Activated naive CD4-positive, alpha-beta T cell treated with anti-CD3 and anti-CD28 coated beads, Interleukin-2, amount 50 U/mL, for 24 hours (primary cell): ENCODE data around the gene PRMT7.

Source experiments
- H3K27ac Mint-ChIP-seq: one replicate; pipeline ENCODE4 v1.8.0; 2021; ENCODE audit warnings: mild to moderate bottlenecking, mixed read lengths
- H3K27me3 Mint-ChIP-seq: one replicate; pipeline ENCODE4 v1.8.0; 2021; ENCODE audit warnings: mixed read lengths
- H3K36me3 Mint-ChIP-seq: one replicate; pipeline ENCODE4 v1.8.0; 2021; ENCODE audit warnings: mixed read lengths
- H3K4me1 Mint-ChIP-seq: one replicate; pipeline ENCODE4 v1.8.0; 2021; ENCODE audit warnings: mixed read lengths
- H3K4me3 Mint-ChIP-seq: one replicate; pipeline ENCODE4 v1.8.0; 2021; ENCODE audit warnings: mild to moderate bottlenecking, mixed read lengths
- H3K9me3 Mint-ChIP-seq: one replicate; pipeline ENCODE4 v1.8.0; 2021; ENCODE audit warnings: mixed read lengths

PRMT7 gene

GRCh38 chr16:68346892-68347480, 36.2 kb downstream of the PRMT7 start:
- Mint-ChIP-seq H3K27ac (peak overlapping the region; percentile 41), H3K9me3 (no peaks in the 10 kb centered on the region), H3K4me1 (no peaks in the 10 kb centered on the region), H3K4me3 (no peak overlapping the region), H3K27me3 (no peaks in the 10 kb centered on the region), H3K36me3 (peaks cover 13% of the 10 kb centered on the region)

DNA sequence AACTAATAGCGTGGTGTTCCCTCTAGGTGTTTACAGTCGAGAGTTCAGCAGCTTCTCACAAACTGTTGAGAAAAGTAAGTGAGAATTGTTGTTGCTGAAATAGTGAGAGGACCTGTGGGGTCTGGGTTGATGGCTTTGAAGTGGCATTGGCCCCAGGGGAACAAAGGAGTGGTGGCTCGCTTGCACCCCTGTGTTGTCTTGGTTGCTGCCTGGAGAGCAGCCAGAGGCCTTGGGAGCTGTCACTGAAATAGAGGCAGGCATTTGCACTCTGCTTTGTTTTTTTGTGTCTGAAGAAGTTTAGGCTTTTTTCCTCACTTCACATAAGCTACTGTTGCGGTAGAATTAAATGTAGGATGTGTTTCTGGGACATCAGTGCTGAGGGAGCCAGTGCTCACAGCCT, 36.8 kb downstream of the PRMT7 start:
- Mint-ChIP-seq H3K36me3 (peaks cover 13% of the 10 kb centered on the region), H3K4me1 (no peaks in the 10 kb centered on the region), H3K27ac (no peak overlapping the region), H3K27me3 (no peaks in the 10 kb centered on the region), H3K9me3 (no peaks in the 10 kb centered on the region), H3K4me3 (no peak overlapping the region)

- H3K27ac Mint-ChIP-seq, result no peak overlapping the region
- no peaks in the 10 kb centered on the region for H3K27me3 Mint-ChIP-seq
- peaks cover 15% of the 10 kb centered on the region for H3K36me3 Mint-ChIP-seq
- no peaks in the 10 kb centered on the region for H3K9me3 Mint-ChIP-seq
- no peak overlapping the region for H3K4me3 Mint-ChIP-seq
- H3K4me1 Mint-ChIP-seq, result no peaks in the 10 kb centered on the region
Measured at GRCh38 chr16:68348639-68349445, 38.0 kb downstream of the PRMT7 start.

DNA sequence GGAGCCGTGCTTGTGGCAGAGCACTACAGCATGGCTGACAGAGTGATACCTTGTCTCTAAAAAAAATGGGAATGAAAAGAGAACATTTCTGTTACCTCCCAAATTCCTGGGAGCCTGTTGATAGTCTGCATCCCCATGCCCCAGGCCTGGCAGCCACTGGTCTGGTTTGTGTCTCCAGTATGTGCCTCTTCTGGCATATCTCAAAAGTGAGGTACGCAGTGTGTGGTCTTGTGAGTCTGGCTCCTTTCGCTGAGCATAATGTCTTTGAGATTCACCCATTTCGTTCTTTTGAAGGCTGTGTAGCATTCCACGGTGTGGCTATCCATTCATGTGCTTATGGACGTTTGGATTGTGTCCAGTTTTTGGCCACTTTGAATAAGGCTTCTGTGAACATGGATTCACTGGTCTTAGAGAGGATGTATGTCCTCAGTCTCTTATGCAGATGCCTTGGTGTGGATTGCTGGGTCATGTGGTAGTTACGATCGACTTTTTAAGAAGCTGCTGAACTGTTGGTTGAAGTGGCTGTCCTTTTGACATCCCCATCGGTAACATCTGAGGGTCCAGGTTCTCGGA, 39.1 kb downstream of the PRMT7 start:
- Mint-ChIP-seq H3K36me3 (peaks cover 13% of the 10 kb centered on the region), H3K27ac (no peak overlapping the region), H3K4me3 (no peak overlapping the region), H3K4me1 (peaks cover 4% of the 10 kb centered on the region), H3K27me3 (no peaks in the 10 kb centered on the region), H3K9me3 (no peaks in the 10 kb centered on the region)

GRCh38 chr16:68350813-68351350, 40.1 kb downstream of the PRMT7 start:
- Mint-ChIP-seq H3K27me3 (no peaks in the 10 kb centered on the region), H3K36me3 (peaks cover 15% of the 10 kb centered on the region), H3K4me3 (no peak overlapping the region), H3K4me1 (peaks cover 13% of the 10 kb centered on the region), H3K9me3 (no peaks in the 10 kb centered on the region), H3K27ac (no peak overlapping the region)

- Mint-ChIP-seq H3K27ac (no peak overlapping the region), H3K27me3 (no peaks in the 10 kb centered on the region), H3K4me1 (peaks cover 19% of the 10 kb centered on the region), H3K9me3 (no peaks in the 10 kb centered on the region), H3K4me3 (no peak overlapping the region), H3K36me3 (peaks cover 15% of the 10 kb centered on the region)
Measured at GRCh38 chr16:68351463-68351862, 40.6 kb downstream of the PRMT7 start.

DNA sequence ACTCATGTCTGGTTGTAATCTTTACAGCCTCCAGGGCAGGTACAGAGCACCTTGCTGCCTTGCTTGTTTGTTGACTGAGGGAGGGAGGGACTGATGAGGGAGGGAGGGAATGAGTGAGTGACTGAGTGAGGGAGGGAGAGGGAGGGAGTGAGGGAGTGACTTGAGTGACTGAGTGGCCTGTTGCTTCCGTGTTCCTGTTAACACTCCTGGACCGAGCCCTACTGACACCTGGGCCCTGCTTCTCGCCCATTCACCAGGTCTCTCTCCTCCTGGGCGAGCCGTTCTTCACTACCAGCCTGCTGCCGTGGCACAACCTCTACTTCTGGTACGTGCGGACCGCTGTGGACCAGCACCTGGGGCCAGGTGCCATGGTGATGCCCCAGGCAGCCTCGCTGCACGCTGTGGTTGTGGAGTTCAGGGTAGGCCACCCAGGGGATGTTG, 41.2 kb downstream of the PRMT7 start:
- H3K4me3 Mint-ChIP-seq, result no peak overlapping the region
- H3K27ac Mint-ChIP-seq, result no peak overlapping the region
- no peaks in the 10 kb centered on the region for H3K27me3 Mint-ChIP-seq
- peaks cover 15% of the 10 kb centered on the region for H3K36me3 Mint-ChIP-seq
- peaks cover 25% of the 10 kb centered on the region for H3K4me1 Mint-ChIP-seq
- no peaks in the 10 kb centered on the region for H3K9me3 Mint-ChIP-seq

DNA sequence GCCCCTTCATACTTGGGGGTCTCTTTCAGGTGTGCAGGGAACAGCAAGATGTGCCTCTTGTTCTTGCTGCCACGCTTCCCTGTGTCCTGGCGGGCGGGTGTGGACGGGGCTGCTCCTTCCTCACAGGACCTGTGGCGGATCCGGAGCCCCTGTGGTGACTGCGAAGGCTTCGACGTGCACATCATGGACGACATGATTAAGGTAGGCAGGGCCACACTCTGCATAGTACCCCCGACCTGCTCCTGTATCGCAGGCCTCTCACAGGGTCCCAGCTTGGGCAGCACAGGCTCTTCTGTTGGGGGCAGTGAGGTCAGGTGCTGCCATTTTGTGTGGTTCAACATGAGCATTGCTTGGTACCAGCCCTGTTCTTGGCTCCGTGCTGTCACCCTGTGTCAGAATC, 42.5 kb downstream of the PRMT7 start:
- peaks cover 15% of the 10 kb centered on the region for H3K36me3 Mint-ChIP-seq
- H3K9me3 Mint-ChIP-seq, result no peaks in the 10 kb centered on the region
- no peak overlapping the region for H3K27ac Mint-ChIP-seq
- peaks cover 35% of the 10 kb centered on the region for H3K4me1 Mint-ChIP-seq
- H3K4me3 Mint-ChIP-seq, result no peak overlapping the region
- H3K27me3 Mint-ChIP-seq, result no peaks in the 10 kb centered on the region

- H3K27me3 Mint-ChIP-seq, result no peaks in the 10 kb centered on the region
- H3K27ac Mint-ChIP-seq, result no peak overlapping the region
- peaks cover 36% of the 10 kb centered on the region for H3K4me1 Mint-ChIP-seq
- H3K4me3 Mint-ChIP-seq, result no peak overlapping the region
- peaks cover 12% of the 10 kb centered on the region for H3K36me3 Mint-ChIP-seq
- no peaks in the 10 kb centered on the region for H3K9me3 Mint-ChIP-seq
Measured at GRCh38 chr16:68354816-68355215, 44.0 kb downstream of the PRMT7 start.

- Mint-ChIP-seq H3K9me3 (no peaks in the 10 kb centered on the region), H3K27ac (no peak overlapping the region), H3K36me3 (peaks cover 12% of the 10 kb centered on the region), H3K4me3 (peak overlapping the region; percentile 4), H3K4me1 (peaks cover 36% of the 10 kb centered on the region), H3K27me3 (no peaks in the 10 kb centered on the region)
Measured at GRCh38 chr16:68355447-68356248, 44.8 kb downstream of the PRMT7 start.

- Mint-ChIP-seq H3K4me3 (peak overlapping the region; percentile 70), H3K4me1 (peaks cover 36% of the 10 kb centered on the region), H3K36me3 (peaks cover 12% of the 10 kb centered on the region), H3K27me3 (no peaks in the 10 kb centered on the region), H3K27ac (no peak overlapping the region), H3K9me3 (no peaks in the 10 kb centered on the region)
Measured at GRCh38 chr16:68356249-68356918, 45.6 kb downstream of the PRMT7 start.

DNA sequence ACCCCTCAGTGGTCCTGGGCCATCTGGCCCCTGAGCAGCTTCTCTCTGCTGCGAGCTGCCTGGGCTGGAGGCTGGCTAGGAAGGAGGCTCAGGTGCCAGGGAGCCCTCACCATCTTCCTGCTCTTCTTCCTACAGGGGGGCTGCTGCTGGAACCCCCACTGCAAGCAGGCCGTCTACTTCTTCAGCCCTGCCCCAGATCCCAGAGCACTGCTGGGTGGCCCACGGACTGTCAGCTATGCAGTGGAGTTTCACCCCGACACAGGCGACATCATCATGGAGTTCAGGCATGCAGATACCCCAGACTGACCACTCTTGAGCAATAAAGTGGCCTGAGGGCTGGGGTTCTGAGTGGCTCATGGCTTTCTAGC, 46.1 kb downstream of the PRMT7 start:
- H3K9me3 Mint-ChIP-seq, result no peaks in the 10 kb centered on the region
- H3K4me1 Mint-ChIP-seq, result peaks cover 36% of the 10 kb centered on the region
- peak overlapping the region; percentile 36 for H3K4me3 Mint-ChIP-seq
- H3K27me3 Mint-ChIP-seq, result no peaks in the 10 kb centered on the region
- H3K27ac Mint-ChIP-seq, result no peak overlapping the region
- peaks cover 12% of the 10 kb centered on the region for H3K36me3 Mint-ChIP-seq

GRCh38 chr16:68357521-68357922, 46.7 kb downstream of the PRMT7 start:
- Mint-ChIP-seq H3K4me3 (no peak overlapping the region), H3K4me1 (peaks cover 36% of the 10 kb centered on the region), H3K36me3 (peaks cover 12% of the 10 kb centered on the region), H3K9me3 (no peaks in the 10 kb centered on the region), H3K27ac (no peak overlapping the region), H3K27me3 (no peaks in the 10 kb centered on the region)

DNA sequence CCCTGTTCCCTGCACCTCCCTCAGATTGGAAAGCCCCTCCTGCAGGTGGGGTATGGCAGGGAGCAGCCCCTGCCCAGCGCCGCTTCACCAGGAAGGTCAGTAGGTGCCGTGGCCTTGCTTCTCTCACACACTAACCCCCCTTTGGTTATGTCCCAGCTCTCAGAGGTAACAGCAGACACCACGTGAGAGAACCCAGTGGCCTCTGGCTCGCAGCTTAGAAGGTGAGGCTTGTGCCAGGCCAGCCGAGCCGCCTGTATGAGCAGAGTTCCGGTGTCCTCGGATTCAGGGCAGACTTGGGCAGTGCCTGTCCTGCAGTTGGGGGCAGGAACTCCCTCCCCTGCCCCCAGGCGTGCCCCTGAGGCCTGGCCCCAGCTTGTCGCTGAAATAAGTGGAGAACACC, 47.1 kb downstream of the PRMT7 start:
- peaks cover 36% of the 10 kb centered on the region for H3K4me1 Mint-ChIP-seq
- H3K36me3 Mint-ChIP-seq, result peaks cover 10% of the 10 kb centered on the region
- H3K27ac Mint-ChIP-seq, result no peak overlapping the region
- H3K27me3 Mint-ChIP-seq, result no peaks in the 10 kb centered on the region
- no peak overlapping the region for H3K4me3 Mint-ChIP-seq
- H3K9me3 Mint-ChIP-seq, result no peaks in the 10 kb centered on the region

- H3K4me3 Mint-ChIP-seq, result no peak overlapping the region
- H3K9me3 Mint-ChIP-seq, result no peaks in the 10 kb centered on the region
- H3K36me3 Mint-ChIP-seq, result peaks cover 8% of the 10 kb centered on the region
- H3K27me3 Mint-ChIP-seq, result no peaks in the 10 kb centered on the region
- peaks cover 36% of the 10 kb centered on the region for H3K4me1 Mint-ChIP-seq
- H3K27ac Mint-ChIP-seq, result no peak overlapping the region
Measured at GRCh38 chr16:68358951-68359350, 48.1 kb downstream of the PRMT7 start.
